DOHH2 (cell line): ENCODE measurements around the gene SMTNL1.

Experiments
- H3F3A ChIP-seq: fragments of 200-600 bp; sonication (generic), shearing (Covaris generic); 2 replicates; pipeline ENCODE4 v1.6.0; 2016; ENCODE audit warnings: antibody characterized with exemption, mild to moderate bottlenecking; ENCODE audit not compliant: control insufficient read depth, insufficient read depth
- H3K27ac ChIP-seq: fragments of 200-600 bp; sonication (generic); 2 replicates; pipeline ENCODE4 v1.5.1; 2014; ENCODE audit warnings: low read depth, mild to moderate bottlenecking, low read length, moderate library complexity
- H3K27me3 ChIP-seq: fragments of 200-600 bp; sonication (generic); 2 replicates; pipeline ENCODE4 v1.6.1; 2014; ENCODE audit warnings: mild to moderate bottlenecking, low read length, mixed read lengths; ENCODE audit not compliant: control insufficient read depth
- H3K36me3 ChIP-seq: fragments of 200-600 bp; sonication (generic); 2 replicates; pipeline ENCODE4 v1.6.1; 2014; ENCODE audit warnings: mild to moderate bottlenecking, low read length, moderate library complexity, mixed read lengths; ENCODE audit not compliant: control insufficient read depth
- H3K4me1 ChIP-seq: fragments of 200-600 bp; sonication (generic); 2 replicates; pipeline ENCODE4 v1.6.1; 2014; ENCODE audit warnings: mild to moderate bottlenecking, low read length, mixed read lengths; ENCODE audit not compliant: control insufficient read depth
- H3K4me2 ChIP-seq: fragments of 200-600 bp; sonication (generic); 2 replicates; pipeline ENCODE4 v1.6.0; 2014; ENCODE audit warnings: mild to moderate bottlenecking, low read length, moderate library complexity
- H3K4me3 ChIP-seq: fragments of 200-600 bp; sonication (generic); 2 replicates; pipeline ENCODE4 v1.5.1; 2014; ENCODE audit warnings: mild to moderate bottlenecking, low read length, mixed read lengths
- H3K79me2 ChIP-seq: fragments of 200-600 bp; sonication (generic); 2 replicates; pipeline ENCODE4 v1.6.1; 2014; ENCODE audit warnings: mild to moderate bottlenecking, low read length, mixed read lengths; ENCODE audit not compliant: control insufficient read depth
- H3K9me2 ChIP-seq: fragments of 200-600 bp; sonication (generic); replicated peaks from 2 replicates; pipeline ENCODE4 v1.6.1; 2014; ENCODE audit warnings: mild to moderate bottlenecking, low read length, mixed read lengths; ENCODE audit not compliant: control insufficient read depth
- H3K9me3 ChIP-seq: fragments of 200-600 bp; sonication (generic); 2 replicates; pipeline ENCODE4 v1.6.1; 2014; ENCODE audit warnings: antibody characterized with exemption, low read length, mixed read lengths; ENCODE audit not compliant: control insufficient read depth, insufficient read depth
- H4K20me1 ChIP-seq: fragments of 200-600 bp; sonication (generic); 2 replicates; pipeline ENCODE4 v1.6.0; 2014; ENCODE audit warnings: low read depth, mild to moderate bottlenecking, antibody characterized with exemption, low read length, moderate library complexity; ENCODE audit not compliant: control insufficient read depth, insufficient read depth
- CTCF ChIP-seq: fragments of 200-600 bp; sonication (generic); IDR thresholded peaks from one replicate; pipeline ENCODE4 v1.5.1; 2014; ENCODE audit warnings: antibody characterized with exemption, mild to moderate bottlenecking, low read depth, low read length; ENCODE audit not compliant: poor library complexity, severe bottlenecking
- EZH2phosphoT487 ChIP-seq: fragments of 200-600 bp; sonication (generic); IDR thresholded peaks from 2 replicates; pipeline ENCODE4 v1.6.1; 2017; ENCODE audit warnings: borderline replicate concordance, mild to moderate bottlenecking, antibody characterized with exemption, low read length, moderate library complexity, mixed read lengths

The SMTNL1 gene

GRCh38 chr11:57527056-57527631, 10.3 kb upstream of the SMTNL1 start:
- Histone ChIP-seq H3K9me3 (no peaks in the 10 kb centered on the region), H3K4me1 (peaks cover 30% of the 10 kb centered on the region), H3K9me2 (no peaks in the 10 kb centered on the region), H3K4me2 (no peak overlapping the region), H3K4me3 (no peak overlapping the region), H3K79me2 (peaks cover 36% of the 10 kb centered on the region), H3K27me3 (no peaks in the 10 kb centered on the region), H3K27ac (no peak overlapping the region), H4K20me1 (no peaks in the 10 kb centered on the region), H3F3A (no peaks in the 10 kb centered on the region; the same call in 1 of the 2 replicates), H3K36me3 (peaks cover 46% of the 10 kb centered on the region)
- TF ChIP-seq CTCF = peak; percentile 94
- TF ChIP-seq EZH2phosphoT487 = no peak

GRCh38 chr11:57529012-57529411, 8.4 kb upstream of the SMTNL1 start:
- peak overlapping the region; percentile 88 for H3K4me3 ChIP-seq
- no peaks in the 10 kb centered on the region for H3K9me2 ChIP-seq
- H3K4me2 ChIP-seq = peak overlapping the region; percentile 78

GRCh38 chr11:57530215-57530595, 7.2 kb upstream of the SMTNL1 start:
- H3K27me3 ChIP-seq = peaks cover under 1% of the 10 kb centered on the region
- H3K4me2 ChIP-seq = peak overlapping the region; percentile 78
- H3K9me2 ChIP-seq = no peaks in the 10 kb centered on the region
- no peaks in the 10 kb centered on the region for H4K20me1 ChIP-seq
- H3K27ac ChIP-seq = peak overlapping the region; percentile 55
- no peaks in the 10 kb centered on the region; the same call in 1 of the 2 replicates for H3F3A ChIP-seq
- H3K79me2 ChIP-seq = peaks cover 36% of the 10 kb centered on the region
- H3K4me1 ChIP-seq = peaks cover 30% of the 10 kb centered on the region
- TF ChIP-seq CTCF (no peak), EZH2phosphoT487 (no peak)
- H3K9me3 ChIP-seq = no peaks in the 10 kb centered on the region
- H3K36me3 ChIP-seq = peaks cover 39% of the 10 kb centered on the region
- H3K4me3 ChIP-seq = peak overlapping the region; percentile 88

More at GRCh38 chr11:57529012-57529411, 8.4 kb upstream of the SMTNL1 start:
- H3K27ac ChIP-seq = no peak overlapping the region
- no peaks in the 10 kb centered on the region for H4K20me1 ChIP-seq
- H3K36me3 ChIP-seq = peaks cover 46% of the 10 kb centered on the region
- no peaks in the 10 kb centered on the region; the same call in 1 of the 2 replicates for H3F3A ChIP-seq
- no peak for TF ChIP-seq EZH2phosphoT487
- TF ChIP-seq CTCF = no peak
- peaks cover 30% of the 10 kb centered on the region for H3K4me1 ChIP-seq
- no peaks in the 10 kb centered on the region for H3K9me3 ChIP-seq
- peaks cover 36% of the 10 kb centered on the region for H3K79me2 ChIP-seq
- no peaks in the 10 kb centered on the region for H3K27me3 ChIP-seq
